Epithelial cell of proximal tubule (primary cell): Measurements from ENCODE around the gene RPTOR. TPM values are rescaled to one million over a fixed set of nuclear protein-coding genes. Genes with fewer than 3 reads are reported as not detected.
A peak's percentile ranks its signal among the peaks of the same experiment; 100 is the strongest.

ENCODE experiments used
- DNase-seq: peaks from one replicate; pipeline ENCODE4 v3.0.0-alpha.2; 2011; ENCODE audit warnings: low read depth
- H3K4me3 ChIP-seq: 2 replicates; pipeline ENCODE4 v1.5.1; 2011; ENCODE audit warnings: low read depth, mild to moderate bottlenecking, low read length
- CTCF ChIP-seq: conservative IDR thresholded peaks from 2 replicates; pipeline ENCODE4 v1.5.1; 2012; ENCODE audit warnings: low read depth, mild to moderate bottlenecking, low read length
- total RNA-seq: library from RNA; depleted of rRNA; stranded (reverse); fragments of >200 nt; gene quantifications from 2 replicates; pipeline ENCODE4 v1.2.3, GENCODE V29; 2015

The RPTOR gene
- total RNA-seq, 1 donor from 2014 or later, result 24.4 TPM

- H3K4me3 ChIP-seq, result no peak overlapping the region
- no peak for DNase-seq
- no peak for TF ChIP-seq CTCF
Observed at GRCh38 chr17:80855196-80855947, 310.7 kb downstream of the RPTOR start.

- peak; percentile 80 for DNase-seq
- no peak overlapping the region for H3K4me3 ChIP-seq
- TF ChIP-seq CTCF, result no peak
Observed at GRCh38 chr17:80855948-80856862, 311.6 kb downstream of the RPTOR start.

GRCh38 chr17:80856863-80857755, 312.5 kb downstream of the RPTOR start:
- no peak overlapping the region for H3K4me3 ChIP-seq
- no peak for DNase-seq
- TF ChIP-seq CTCF, result no peak

- no peak for TF ChIP-seq CTCF
Observed at GRCh38 chr17:80857756-80858171, 313.1 kb downstream of the RPTOR start.

GRCh38 chr17:80858301-80859001, 313.8 kb downstream of the RPTOR start:
- TF ChIP-seq CTCF, result no peak
- no peak for DNase-seq
- no peak overlapping the region for H3K4me3 ChIP-seq

More at GRCh38 chr17:80857756-80858171, 313.1 kb downstream of the RPTOR start:
- DNase-seq, result no peak
- no peak overlapping the region for H3K4me3 ChIP-seq
